HEK293 (cell line): ENCODE data around the gene CALM3.
A peak's percentile ranks its signal among the peaks of the same experiment; 100 is the strongest.

Experiments
- CTCF ChIA-PET: fragments of 350-600 bp; formaldehyde crosslinking; extraction: SDS; loops from one replicate; lab custom pipeline; 2021; ENCODE audit warnings: antibody characterized with exemption; lab: Yijun Ruan, JAX
- POLR2A ChIA-PET: fragments of 300-600 bp; formaldehyde crosslinking; extraction: SDS; loops from one replicate; lab custom pipeline; 2020; ENCODE audit warnings: antibody characterized with exemption, inconsistent platforms; lab: Yijun Ruan, JAX
- H3K27ac ChIP-seq: fragments of 200-500 bp; sonication (Bioruptor generic); 2 replicates; pipeline ENCODE4 v1.5.1; 2014; ENCODE audit warnings: low read depth, low read length, control low read depth, inconsistent platforms; ENCODE audit errors: extremely low read depth
- H3K36me3 ChIP-seq, 2 experiments: fragments of 200-500 bp in 1 of 2; sonication (Bioruptor generic) in 1 of 2; 1 replicate in 1 of 2; 2 replicates in 1 of 2; pipeline ENCODE4 v1.5.1; 2014 to 2017; ENCODE audit warnings: inconsistent platforms in 2 of 2, low read length in 2 of 2; ENCODE audit not compliant: control insufficient read depth in 2 of 2, insufficient read depth in 1 of 2
- H3K4me1 ChIP-seq: fragments of 200-500 bp; sonication (Bioruptor generic); 2 replicates; pipeline ENCODE4 v1.5.1; 2014; ENCODE audit warnings: mild to moderate bottlenecking, low read length, inconsistent platforms; ENCODE audit not compliant: control insufficient read depth, insufficient read depth
- H3K4me3 ChIP-seq: 2 replicates; pipeline ENCODE4 v1.5.1; 2011; ENCODE audit warnings: low read depth, mild to moderate bottlenecking, control low read depth, low read length, moderate library complexity
- H3K9me3 ChIP-seq: fragments of 200-500 bp; sonication (Bioruptor generic); 2 replicates; pipeline ENCODE4 v1.5.1; 2014; ENCODE audit warnings: low read depth, low read length, inconsistent platforms; ENCODE audit not compliant: control insufficient read depth, insufficient read depth
- ATF2 ChIP-seq: fragments of 450-650 bp; formaldehyde crosslinking; IDR thresholded peaks from 2 replicates; pipeline ENCODE4 v1.5.1; 2016; ENCODE audit warnings: missing biosample characterization, missing genetic modification characterization, low read depth
- BCL11A ChIP-seq: fragments of 450-650 bp; formaldehyde crosslinking; IDR thresholded peaks from 2 replicates; pipeline ENCODE4 v1.5.1; 2016; ENCODE audit warnings: low read depth, missing biosample characterization, missing genetic modification characterization
- EGR2 ChIP-seq: fragments of 450-650 bp; formaldehyde crosslinking; IDR thresholded peaks from 2 replicates; pipeline ENCODE4 v1.5.1; 2016; ENCODE audit warnings: low read depth, missing biosample characterization, missing genetic modification characterization
- ELK4 ChIP-seq: IDR thresholded peaks from 2 replicates; pipeline ENCODE4 v1.6.1; 2011; ENCODE audit warnings: mild to moderate bottlenecking, low read depth, low read length, borderline replicate concordance
- FEZF1 ChIP-seq: fragments of 450-650 bp; formaldehyde crosslinking; IDR thresholded peaks from 2 replicates; pipeline ENCODE4 v1.5.1; 2016; ENCODE audit warnings: missing biosample characterization, missing genetic modification characterization
- IKZF3 ChIP-seq: fragments of 450-650 bp; IDR thresholded peaks from 2 replicates; pipeline ENCODE4 v1.5.0; 2018; ENCODE audit warnings: missing biosample characterization, mild to moderate bottlenecking, missing genetic modification characterization, moderate library complexity
- MEIS1 ChIP-seq: sonication (generic); formaldehyde crosslinking; IDR thresholded peaks from 2 replicates; pipeline ENCODE4 v1.8.1; 2022; ENCODE audit warnings: missing genetic modification reagents, mild to moderate bottlenecking, borderline replicate concordance
- MZF1 ChIP-seq: fragments of 450-650 bp; formaldehyde crosslinking; IDR thresholded peaks from 2 replicates; pipeline ENCODE4 v1.5.1; 2017; ENCODE audit warnings: missing biosample characterization, missing genetic modification characterization, borderline replicate concordance
- OVOL3 ChIP-seq: fragments of 450-650 bp; formaldehyde crosslinking; IDR thresholded peaks from 2 replicates; pipeline ENCODE4 v1.5.1; 2016; ENCODE audit warnings: missing biosample characterization, missing genetic modification characterization
- RBAK ChIP-seq: fragments of 450-650 bp; formaldehyde crosslinking; IDR thresholded peaks from 2 replicates; pipeline ENCODE4 v1.5.1; 2016; ENCODE audit warnings: missing biosample characterization, missing genetic modification characterization
- ZBTB20 ChIP-seq: fragments of 450-650 bp; formaldehyde crosslinking; IDR thresholded peaks from 2 replicates; pipeline ENCODE4 v1.5.1; 2016; ENCODE audit warnings: missing biosample characterization, missing genetic modification characterization
- ZFHX2 ChIP-seq: fragments of 450-650 bp; formaldehyde crosslinking; conservative IDR thresholded peaks from 2 replicates; pipeline ENCODE4 v1.5.1; 2016; ENCODE audit warnings: missing biosample characterization, missing genetic modification characterization
- ZNF2 ChIP-seq: fragments of 450-650 bp; formaldehyde crosslinking; IDR thresholded peaks from 2 replicates; pipeline ENCODE4 v1.5.1; 2016; ENCODE audit warnings: missing biosample characterization, missing genetic modification characterization
- ZNF211 ChIP-seq: fragments of 450-650 bp; formaldehyde crosslinking; IDR thresholded peaks from 2 replicates; pipeline ENCODE4 v1.5.1; 2016; ENCODE audit warnings: low read depth, missing biosample characterization, missing genetic modification characterization
- ZNF292 ChIP-seq: fragments of 450-650 bp; formaldehyde crosslinking; IDR thresholded peaks from 2 replicates; pipeline ENCODE4 v1.5.1; 2016; ENCODE audit warnings: low read depth, missing biosample characterization, missing genetic modification characterization, borderline replicate concordance
- ZNF350 ChIP-seq: fragments of 450-650 bp; formaldehyde crosslinking; IDR thresholded peaks from 2 replicates; pipeline ENCODE4 v1.5.0; 2017; ENCODE audit warnings: missing biosample characterization, mild to moderate bottlenecking, missing genetic modification characterization
- ZNF391 ChIP-seq: fragments of 450-650 bp; formaldehyde crosslinking; IDR thresholded peaks from 2 replicates; pipeline ENCODE4 v1.5.1; 2016; ENCODE audit warnings: low read depth, missing biosample characterization, missing genetic modification characterization, borderline replicate concordance
- ZNF394 ChIP-seq: fragments of 450-650 bp; formaldehyde crosslinking; IDR thresholded peaks from 2 replicates; pipeline ENCODE4 v1.5.1; 2016; ENCODE audit warnings: missing biosample characterization, missing genetic modification characterization, mild to moderate bottlenecking, moderate library complexity, borderline replicate concordance
- ZNF518A ChIP-seq: fragments of 450-650 bp; formaldehyde crosslinking; conservative IDR thresholded peaks from 2 replicates; pipeline ENCODE4 v1.5.1; 2016; ENCODE audit warnings: low read depth, missing biosample characterization, missing genetic modification characterization
- ZNF555 ChIP-seq: fragments of 450-650 bp; formaldehyde crosslinking; conservative IDR thresholded peaks from 2 replicates; pipeline ENCODE4 v1.5.1; 2017; ENCODE audit warnings: missing biosample characterization, mild to moderate bottlenecking, missing genetic modification characterization, inconsistent platforms
- ZNF596 ChIP-seq: fragments of 450-650 bp; IDR thresholded peaks from 2 replicates; pipeline ENCODE4 v1.5.0; 2018; ENCODE audit warnings: missing biosample characterization, mild to moderate bottlenecking, missing genetic modification characterization, moderate library complexity
- ZNF664 ChIP-seq: fragments of 450-650 bp; formaldehyde crosslinking; IDR thresholded peaks from 2 replicates; pipeline ENCODE4 v1.5.1; 2016; ENCODE audit warnings: missing biosample characterization, missing genetic modification characterization
- ZNF76 ChIP-seq: fragments of 450-650 bp; formaldehyde crosslinking; IDR thresholded peaks from 2 replicates; pipeline ENCODE4; 2016; ENCODE audit warnings: low read depth, missing biosample characterization, missing genetic modification characterization, borderline replicate concordance
- ZNF777 ChIP-seq: fragments of 450-650 bp; formaldehyde crosslinking; IDR thresholded peaks from 2 replicates; pipeline ENCODE4 v1.5.1; 2017; ENCODE audit warnings: missing biosample characterization, missing genetic modification characterization, borderline replicate concordance
- ZNF830 ChIP-seq: fragments of 450-650 bp; IDR thresholded peaks from 2 replicates; pipeline ENCODE4 v1.5.0; 2018; ENCODE audit warnings: missing biosample characterization, missing genetic modification characterization, low read depth, mild to moderate bottlenecking, moderate library complexity
- ZNF843 ChIP-seq: fragments of 450-650 bp; formaldehyde crosslinking; IDR thresholded peaks from 2 replicates; pipeline ENCODE4 v1.5.1; 2016; ENCODE audit warnings: missing biosample characterization, missing genetic modification characterization
- ZXDB ChIP-seq: fragments of 450-650 bp; formaldehyde crosslinking; IDR thresholded peaks from 2 replicates; pipeline ENCODE4 v1.5.1; 2016; ENCODE audit warnings: missing biosample characterization, missing genetic modification characterization

The CALM3 gene

GRCh38 chr19:46606681-46607447 lies 5.7 kb downstream of the CALM3 start (continued):
- TF ChIP-seq ZNF777 (tag by site-specific recombination) (no peak), ZNF292 (no peak), ZNF391 (tag by site-specific recombination) (no peak), BCL11A (tag by site-specific recombination) (no peak), ELK4 (no peak)
- TF ChIP-seq, all 188 proteins: peak for 0

- peaks cover 37 to 76% of the 10 kb centered on the region in 2 experiments for H3K36me3 ChIP-seq
- TF ChIP-seq ZBTB20 (tag by site-specific recombination), result no peak
- no peak for TF ChIP-seq ZNF2
- TF ChIP-seq MEIS1 (CRISPR knock-in tag), result no peak
- no peak for TF ChIP-seq ZNF555 (tag by site-specific recombination)
- peak; percentile 91 for TF ChIP-seq EGR2 (tag by site-specific recombination)
- no peak for TF ChIP-seq OVOL3 (tag by site-specific recombination)
- no peak for TF ChIP-seq RBAK (tag by site-specific recombination)
- no peak for TF ChIP-seq ZNF394 (tag by site-specific recombination)
- TF ChIP-seq ZNF596, result no peak
- TF ChIP-seq ZFHX2 (tag by site-specific recombination), result peak; percentile 79
- no peak for TF ChIP-seq ZNF211 (tag by site-specific recombination)
- TF ChIP-seq ATF2 (tag by site-specific recombination), result no peak
- TF ChIP-seq IKZF3 (tag by site-specific recombination), result no peak
- no peak overlapping the region for H3K27ac ChIP-seq
- CTCF ChIA-PET, result interaction anchor here (1.4 to 3.5 kb wide), 3 partner anchors 10 to 78 kb away, joined by 3 to 23 read pairs (median 17); partner anchors contain the start of gene DACT3
- H3K4me3 ChIP-seq, result no peak overlapping the region
- H3K4me1 ChIP-seq, result peaks cover 8% of the 10 kb centered on the region
- H3K9me3 ChIP-seq, result no peaks in the 10 kb centered on the region
- POLR2A ChIA-PET, result no interaction called here
Observed at GRCh38 chr19:46607448-46607841, 6.3 kb downstream of the CALM3 start.

GRCh38 chr19:46608178-46608577 lies 7.0 kb downstream of the CALM3 start:
- POLR2A ChIA-PET, result interaction anchor here (0.6 kb wide), 1 partner anchor 75 kb away, joined by 3 read pairs; no protein-coding TSS in a partner anchor
- no peak overlapping the region for H3K4me3 ChIP-seq
- peaks cover 5% of the 10 kb centered on the region for H3K4me1 ChIP-seq
- CTCF ChIA-PET, result interaction anchor here (1.4 to 3.5 kb wide), 3 partner anchors 9 to 78 kb away, joined by 3 to 23 read pairs (median 17); partner anchors contain the start of gene DACT3
- no peak overlapping the region for H3K27ac ChIP-seq
- H3K9me3 ChIP-seq, result no peaks in the 10 kb centered on the region
- H3K36me3 ChIP-seq, result peaks cover 37 to 70% of the 10 kb centered on the region in 2 experiments
- TF ChIP-seq ZNF843 (tag by site-specific recombination) (no peak), ZNF664 (no peak), ZNF830 (tag by site-specific recombination) (no peak), ZNF76 (no peak), FEZF1 (tag by site-specific recombination) (no peak), ZNF350 (tag by site-specific recombination) (no peak), ZXDB (tag by site-specific recombination) (no peak), MZF1 (tag by site-specific recombination) (no peak), ZNF518A (tag by site-specific recombination) (no peak)
